Measurements from ENCODE around the gene SLC27A5. TPM values are rescaled to one million over a fixed set of nuclear protein-coding genes. Genes with fewer than 3 reads are reported as not detected.

Gene SLC27A5
- total and polyA plus RNA-seq, 2 of the 13 experiments (the other 11 are each of a cell fraction or from before 2014, with no cell fraction given) = 30.3 to 40.2 TPM

DNA sequence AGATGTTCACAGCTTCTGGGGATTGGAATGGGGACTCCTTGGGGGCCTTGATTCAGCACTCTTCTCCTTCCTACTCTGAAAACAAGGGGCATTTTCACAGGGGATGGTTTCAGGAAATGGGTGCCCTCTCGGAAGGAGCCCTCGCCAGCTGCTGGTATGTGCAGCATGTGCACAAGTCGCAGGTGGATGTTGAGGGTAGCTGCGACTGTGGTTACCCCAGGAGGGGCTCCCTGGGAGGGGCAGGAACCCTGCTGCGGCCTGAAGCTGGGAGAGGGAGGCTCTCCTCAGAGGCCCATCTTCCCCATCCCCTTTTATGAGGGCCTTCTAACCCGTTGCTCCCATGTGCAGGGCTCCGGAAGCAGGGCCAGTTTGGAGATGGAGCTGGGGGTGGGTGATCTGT, 29.4 kb downstream of the SLC27A5 start:
- FAIRE-seq (no peak), ATAC-seq (no peak), DNase-seq (ENCODE audit: low spot score) (no peak)
- H3K4me3 ChIP-seq (replicated peaks in 1 of 3; ENCODE audit: insufficient read depth in 1 of 3, low read depth in 2 of 3, low read length in 3 of 3) = no peak overlapping the region
- BruUV-seq (replicated peaks) = no TSS peak
- POLR2A ChIA-PET = no interaction called here
- H3K27ac ChIP-seq (ENCODE audit: extremely low read length, insufficient read depth, low read length) = no peak overlapping the region
- no peaks in the 10 kb centered on the region for H4K20me1 ChIP-seq (ENCODE audit: insufficient read depth, low read length)
- H3K4me2 ChIP-seq (ENCODE audit: low read depth, low read length) = no peak overlapping the region
- H3K9ac ChIP-seq (ENCODE audit: insufficient read depth, low read depth, low read length) = no peak overlapping the region
- H3K27me3 ChIP-seq (ENCODE audit: control insufficient read depth in 1 of 2, insufficient read depth in 2 of 2, low read length in 2 of 2) = no peaks in the 10 kb centered on the region
- H3K4me1 ChIP-seq (ENCODE audit: insufficient read depth, low read length) = 0 out of 2 replicates have a peak, but pooled peaks cover under 1% of the 10 kb centered on the region
- WGBS (ENCODE audit: low lambda C conversion rate) = 96% methylated on average over 7 of the region's 7 CpGs
- intact Hi-C loops (cut with micrococcal nuclease; ENCODE audit: unreplicated experiment) (no loop called here), in situ Hi-C loops (cut with HindIII; ENCODE audit: extremely low pct_ligation_motif_present, low pct_unique_long_range_greater_than_20kb) (no loop called here)
- H2AFZ ChIP-seq (ENCODE audit: low read length) = no peak overlapping the region
- H3K79me2 ChIP-seq (ENCODE audit: insufficient read depth, low read length) = no peaks in the 10 kb centered on the region
- peaks cover 1 to 18% of the 10 kb centered on the region in 2 experiments; a peak in 2 of 5 replicates for H3K36me3 ChIP-seq (replicated peaks in 1 of 2; ENCODE audit: control insufficient read depth in 1 of 2, insufficient read depth in 2 of 2, low read length in 2 of 2)
- TF ChIP-seq HDAC1 (CRISPR knock-in tag; IDR thresholded peaks at IDR 0.05) (no peak), ZNF629 (CRISPR knock-in tag; conservative IDR thresholded peaks at IDR 0.05) (no peak), MAZ (IDR thresholded peaks at IDR 0.05; ENCODE audit: borderline replicate concordance, low read depth, low read length) (no peak), MAZ (CRISPR knock-in tag; IDR thresholded peaks at IDR 0.05; ENCODE audit: low read depth) (no peak), HMG20A (CRISPR knock-in tag; IDR thresholded peaks at IDR 0.05; ENCODE audit: borderline replicate concordance) (no peak), PPARG (CRISPR knock-in tag; conservative IDR thresholded peaks at IDR 0.05) (no peak), ZNF678 (CRISPR knock-in tag; IDR thresholded peaks at IDR 0.05) (no peak), PAWR (CRISPR knock-in tag; IDR thresholded peaks at IDR 0.05; ENCODE audit: borderline replicate concordance) (no peak), SMYD3 (CRISPR knock-in tag; IDR thresholded peaks at IDR 0.05) (no peak)
- CTCF ChIA-PET (ENCODE audit: low intra/inter-chr PET ratio, low total read pairs) = no interaction called here
- no peaks in the 10 kb centered on the region for H3K9me3 ChIP-seq (ENCODE audit: low read length)

- Histone ChIP-seq H3K79me2 (ENCODE audit: insufficient read depth, low read length) (no peaks in the 10 kb centered on the region), H3K9ac (ENCODE audit: insufficient read depth, low read depth, low read length) (no peak overlapping the region), H3K27ac (ENCODE audit: extremely low read length, insufficient read depth, low read length) (no peak overlapping the region), H3K4me1 (ENCODE audit: insufficient read depth, low read length) (peaks cover 10% of the 10 kb centered on the region), H3K4me2 (ENCODE audit: low read depth, low read length) (no peak overlapping the region), H3K9me3 (ENCODE audit: low read length) (no peaks in the 10 kb centered on the region), H4K20me1 (ENCODE audit: insufficient read depth, low read length) (no peaks in the 10 kb centered on the region), H3K4me3 (replicated peaks in 1 of 3; ENCODE audit: insufficient read depth in 1 of 3, low read depth in 2 of 3, low read length in 3 of 3) (no peak overlapping the region), H3K27me3 (ENCODE audit: control insufficient read depth in 1 of 2, insufficient read depth in 2 of 2, low read length in 2 of 2) (no peaks in the 10 kb centered on the region), H2AFZ (ENCODE audit: low read length) (no peak overlapping the region), H3K36me3 (replicated peaks in 1 of 2; ENCODE audit: control insufficient read depth in 1 of 2, insufficient read depth in 2 of 2, low read length in 2 of 2) (peaks cover 1 to 18% of the 10 kb centered on the region in 2 experiments; a peak in 2 of 5 replicates)
- no TSS peak for BruUV-seq (replicated peaks)
- no peak for DNase-seq (ENCODE audit: low spot score)
- WGBS (ENCODE audit: low lambda C conversion rate) = 100% methylated on average over 1 of the region's 2 CpGs
- intact Hi-C loops (cut with micrococcal nuclease; ENCODE audit: unreplicated experiment) (no loop called here), in situ Hi-C loops (cut with HindIII; ENCODE audit: extremely low pct_ligation_motif_present, low pct_unique_long_range_greater_than_20kb) (no loop called here)
- no peak for FAIRE-seq
- ATAC-seq = no peak
- ChIA-PET POLR2A (no interaction called here), CTCF (ENCODE audit: low intra/inter-chr PET ratio, low total read pairs) (no interaction called here)
- TF ChIP-seq HNRNPH1 (optimal IDR thresholded peaks at IDR 0.05; ENCODE audit: low read depth, low read length) (no peak), PHF5A (CRISPR knock-in tag; IDR thresholded peaks at IDR 0.05; ENCODE audit: low read depth, unreplicated experiment) (no peak), PAX8 (CRISPR knock-in tag; IDR thresholded peaks at IDR 0.05; ENCODE audit: borderline replicate concordance) (no peak), SMARCC2 (IDR thresholded peaks at IDR 0.05) (no peak), POLR2AphosphoS5 (IDR thresholded peaks at IDR 0.05; ENCODE audit: low read depth, low read length) (no peak), FIP1L1 (IDR thresholded peaks at IDR 0.05; ENCODE audit: borderline replicate concordance, insufficient read depth, low read depth, low read length) (no peak)
- TF ChIP-seq, protein P1, sequence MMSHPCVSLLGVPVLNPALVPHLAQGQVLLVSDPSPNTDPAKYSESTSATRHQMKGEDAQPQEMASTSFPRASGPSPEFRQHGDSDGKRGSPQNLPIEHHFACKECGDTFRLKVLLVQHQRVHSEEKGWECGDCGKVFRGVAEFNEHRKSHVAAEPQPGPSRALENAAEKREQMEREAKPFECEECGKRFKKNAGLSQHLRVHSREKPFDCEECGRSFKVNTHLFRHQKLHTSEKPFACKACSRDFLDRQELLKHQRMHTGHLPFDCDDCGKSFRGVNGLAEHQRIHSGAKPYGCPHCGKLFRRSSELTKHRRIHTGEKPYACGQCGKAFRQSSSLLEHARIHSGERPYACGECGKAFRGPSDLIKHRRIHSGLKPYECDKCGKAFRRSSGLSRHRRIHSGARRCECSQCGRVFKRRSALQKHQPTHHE (CRISPR knock-in tag; IDR thresholded peaks at IDR 0.05; ENCODE audit: borderline replicate concordance) = no peak
- TF ChIP-seq, protein P2, sequence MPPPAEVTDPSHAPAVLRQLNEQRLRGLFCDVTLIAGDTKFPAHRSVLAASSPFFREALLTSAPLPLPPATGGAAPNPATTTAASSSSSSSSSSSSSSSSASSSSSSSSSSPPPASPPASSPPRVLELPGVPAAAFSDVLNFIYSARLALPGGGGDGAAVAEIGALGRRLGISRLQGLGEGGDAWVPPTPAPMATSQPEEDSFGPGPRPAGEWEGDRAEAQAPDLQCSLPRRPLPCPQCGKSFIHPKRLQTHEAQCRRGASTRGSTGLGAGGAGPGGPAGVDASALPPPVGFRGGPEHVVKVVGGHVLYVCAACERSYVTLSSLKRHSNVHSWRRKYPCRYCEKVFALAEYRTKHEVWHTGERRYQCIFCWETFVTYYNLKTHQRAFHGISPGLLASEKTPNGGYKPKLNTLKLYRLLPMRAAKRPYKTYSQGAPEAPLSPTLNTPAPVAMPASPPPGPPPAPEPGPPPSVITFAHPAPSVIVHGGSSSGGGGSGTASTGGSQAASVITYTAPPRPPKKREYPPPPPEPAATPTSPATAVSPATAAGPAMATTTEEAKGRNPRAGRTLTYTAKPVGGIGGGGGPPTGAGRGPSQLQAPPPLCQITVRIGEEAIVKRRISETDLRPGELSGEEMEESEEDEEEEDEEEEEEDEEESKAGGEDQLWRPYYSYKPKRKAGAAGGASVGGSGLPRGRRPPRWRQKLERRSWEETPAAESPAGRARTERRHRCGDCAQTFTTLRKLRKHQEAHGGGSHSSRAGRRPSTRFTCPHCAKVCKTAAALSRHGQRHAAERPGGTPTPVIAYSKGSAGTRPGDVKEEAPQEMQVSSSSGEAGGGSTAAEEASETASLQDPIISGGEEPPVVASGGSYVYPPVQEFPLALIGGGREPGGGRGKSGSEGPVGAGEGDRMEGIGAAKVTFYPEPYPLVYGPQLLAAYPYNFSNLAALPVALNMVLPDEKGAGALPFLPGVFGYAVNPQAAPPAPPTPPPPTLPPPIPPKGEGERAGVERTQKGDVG (CRISPR knock-in tag; IDR thresholded peaks at IDR 0.05; ENCODE audit: borderline replicate concordance) = no peak
Observed at GRCh38 chr19:58480831-58481230, 31.0 kb downstream of the SLC27A5 start.

Measured in HepG2 (cell line).